ENCODE data around the gene WDR82. TPM values are rescaled to one million over a fixed set of nuclear protein-coding genes. Genes with fewer than 3 reads are reported as not detected.

Gene WDR82
- total and polyA plus RNA-seq, 9 of the 15 experiments (the other 6 are each of a cell fraction or from before 2014, with no cell fraction given) = 6.4 to 62.9 (median 37.1) TPM

- POLR2A ChIA-PET = interaction anchor here (1.0 to 1.8 kb wide), 8 partner anchors 10 to 42 kb away, joined by 3 to 8 read pairs (median 5); partner anchors contain the start of genes GLYCTK, TLR9 and WDR82
- TF ChIP-seq ZNF778 (CRISPR knock-in tag; IDR thresholded peaks at IDR 0.05) = no peak
- TF ChIP-seq, protein P1, sequence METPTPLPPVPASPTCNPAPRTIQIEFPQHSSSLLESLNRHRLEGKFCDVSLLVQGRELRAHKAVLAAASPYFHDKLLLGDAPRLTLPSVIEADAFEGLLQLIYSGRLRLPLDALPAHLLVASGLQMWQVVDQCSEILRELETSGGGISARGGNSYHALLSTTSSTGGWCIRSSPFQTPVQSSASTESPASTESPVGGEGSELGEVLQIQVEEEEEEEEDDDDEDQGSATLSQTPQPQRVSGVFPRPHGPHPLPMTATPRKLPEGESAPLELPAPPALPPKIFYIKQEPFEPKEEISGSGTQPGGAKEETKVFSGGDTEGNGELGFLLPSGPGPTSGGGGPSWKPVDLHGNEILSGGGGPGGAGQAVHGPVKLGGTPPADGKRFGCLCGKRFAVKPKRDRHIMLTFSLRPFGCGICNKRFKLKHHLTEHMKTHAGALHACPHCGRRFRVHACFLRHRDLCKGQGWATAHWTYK (CRISPR knock-in tag; IDR thresholded peaks at IDR 0.05) = 0 out of 2 replicates have a peak, but pooled peaks have one; percentile 43
- TF ChIP-seq RBFOX2 (IDR thresholded peaks at IDR 0.05; ENCODE audit: low read depth, low read length) = peak; percentile 48; the same call in 1 of the 2 replicates
- no peak for TF ChIP-seq POLR2AphosphoS2 (IDR thresholded peaks at IDR 0.05; ENCODE audit: low read length)
- peak; percentile 36 for TF ChIP-seq HMGN3 (IDR thresholded peaks at IDR 0.05; ENCODE audit: borderline replicate concordance, extremely low read depth, insufficient read length, low read depth, low read length)
- TF ChIP-seq NONO (IDR thresholded peaks at IDR 0.05; ENCODE audit: low read depth in 2 of 2, low read length in 1 of 2) = 0 out of 4 replicates have a peak, but pooled peaks of 1 of the 2 experiments have one; percentile 42
- TF ChIP-seq SMAD4 (CRISPR knock-in tag; conservative IDR thresholded peaks at IDR 0.05) = peak; percentile 66
- peak; percentile 72; the same call in 1 of the 2 replicates for TF ChIP-seq TGIF2 (CRISPR knock-in tag; IDR thresholded peaks at IDR 0.05)
- peak; percentile 19 to 48; a peak in 2 of 4 replicates for TF ChIP-seq NRF1 (conservative IDR thresholded peaks at IDR 0.05 in 1 of 2, IDR thresholded peaks at IDR 0.05 in 1 of 2)
- TF ChIP-seq ASH1L (IDR thresholded peaks at IDR 0.05; ENCODE audit: borderline replicate concordance, low read depth, partially characterized antibody) = no peak
- no peak for TF ChIP-seq ARID2 (IDR thresholded peaks at IDR 0.05)
- 0 out of 2 replicates have a peak, but pooled peaks have one; percentile 57 for TF ChIP-seq GATAD2B (IDR thresholded peaks at IDR 0.05; ENCODE audit: borderline replicate concordance)
- TF ChIP-seq PTBP1 (IDR thresholded peaks at IDR 0.05; ENCODE audit: low read depth, low read length) = no peak
- no peak for TF ChIP-seq ZNF384 (IDR thresholded peaks at IDR 0.05; ENCODE audit: low read depth, low read length)
- 0 out of 2 replicates have a peak, but pooled peaks have one; percentile 23 for TF ChIP-seq CREB3L1 (IDR thresholded peaks at IDR 0.05; ENCODE audit: borderline replicate concordance, low read depth)
- peak; percentile 48 for TF ChIP-seq ZFX (CRISPR knock-in tag; IDR thresholded peaks at IDR 0.05)
- TF ChIP-seq POLR2G (IDR thresholded peaks at IDR 0.05; ENCODE audit: low read depth, low read length) = peak; percentile 72
- no peak for TF ChIP-seq MAFG (tag; conservative IDR thresholded peaks at IDR 0.05)
Measured at GRCh38 chr3:52245322-52246263, 32.9 kb downstream of the WDR82 start, which contains the start of gene PPM1M. PPM1M (plus strand) TSS chr3:52245759; CDS start chr3:52245825, 66 bp downstream.

More at GRCh38 chr3:52245322-52246263, 32.9 kb downstream of the WDR82 start, which contains the start of gene PPM1M:
- Histone ChIP-seq H3K9me1 (ENCODE audit: control insufficient read depth, insufficient read depth, low read length) (no peaks in the 10 kb centered on the region), H3K27me3 (ENCODE audit: control insufficient read depth in 2 of 2, insufficient read depth in 2 of 2, low read length in 2 of 2) (no peaks in the 10 kb centered on the region), H3K4me2 (ENCODE audit: insufficient read depth, low read length) (peak within 1 kb of the TSS; percentile 72), H3K4me3 (peak within 1 kb of the TSS; percentile 38), H3K9me3 (replicated peaks; ENCODE audit: control insufficient read depth, insufficient read depth, low read depth, low read length) (no peaks in the 10 kb centered on the region), H3K79me2 (ENCODE audit: control insufficient read depth, insufficient read depth, low read length) (peaks cover 3% of the 10 kb centered on the region; the same call in 1 of the 3 replicates), H3K9ac (ENCODE audit: insufficient read depth in 1 of 2, low read depth in 2 of 2, low read length in 2 of 2) (peak within 1 kb of the TSS; percentile 30 to 82; a peak in 3 of 4 replicates), H2AFZ (ENCODE audit: low read depth, low read length) (peak within 1 kb of the TSS; percentile 77), H4K20me1 (replicated peaks; ENCODE audit: control insufficient read depth, insufficient read depth, low read length) (0 out of 2 replicates have a peak, but pooled peaks cover 6% of the 10 kb centered on the region), H3K4me1 (replicated peaks in 1 of 2; ENCODE audit: control insufficient read depth in 2 of 2, insufficient read depth in 2 of 2, low read length in 2 of 2) (peaks cover 22 to 23% of the 10 kb centered on the region in 2 experiments; a peak in 4 of 5 replicates), H3K36me3 (ENCODE audit: control insufficient read depth, insufficient read depth, low read length) (peaks cover 14% of the 10 kb centered on the region; the same call in 2 of the 3 replicates), H3K27ac (ENCODE audit: extremely low read depth, low read depth, low read length) (no peak within 1 kb of the TSS)
- WGBS (ENCODE audit: insufficient coverage, low coverage, missing lambda C conversion rate) = 42% methylated on average over 16 of the region's 98 CpGs
- DNase-seq (ENCODE audit: extremely low read depth in 1 of 4, low spot score in 3 of 4) = peak; percentile 18 to 83 (median 70)
- intact Hi-C loops (cut with micrococcal nuclease) = no loop called here
- in situ Hi-C loops (cut with MboI) = no loop called here
- BruUV-seq (replicated peaks) = no TSS peak
- CTCF ChIA-PET (ENCODE audit: low intra/inter-chr PET ratio) = no interaction called here
- no peak for FAIRE-seq
- ATAC-seq = peak; percentile 52
